ENCODE measurements around the gene C8B. TPM values are rescaled to one million over a fixed set of nuclear protein-coding genes. Genes with fewer than 3 reads are reported as not detected.

The C8B gene
- total RNA-seq, 1 donor from 2014 or later = not detected

- Histone ChIP-seq H3K4me1 (ENCODE audit: control insufficient read depth in 3 of 3, insufficient read depth in 3 of 3, low read length in 3 of 3) (no peaks in the 10 kb centered on the region), H3K36me3 (ENCODE audit: control insufficient read depth in 3 of 3, insufficient read depth in 3 of 3, low read length in 3 of 3) (no peaks in the 10 kb centered on the region), H3K9ac (ENCODE audit: low read depth in 1 of 3, low read length in 3 of 3) (no peak overlapping the region), H3K9me3 (ENCODE audit: control insufficient read depth in 3 of 3, low read length in 3 of 3) (no peaks in the 10 kb centered on the region), H3K27me3 (ENCODE audit: control insufficient read depth in 3 of 3, insufficient read depth in 3 of 3, low read length in 3 of 3) (no peaks in the 10 kb centered on the region), H3K4me3 (ENCODE audit: low read length in 3 of 3) (no peak overlapping the region), H3K27ac (ENCODE audit: low read depth, low read length) (no peak overlapping the region)
These were observed 68.4 kb downstream of the C8B start for GRCh38 chr1:56897150-56898004.

- Histone ChIP-seq H3K9ac (ENCODE audit: low read depth in 1 of 3, low read length in 3 of 3) (no peak overlapping the region), H3K4me1 (ENCODE audit: control insufficient read depth in 3 of 3, insufficient read depth in 3 of 3, low read length in 3 of 3) (no peaks in the 10 kb centered on the region), H3K4me3 (ENCODE audit: low read length in 3 of 3) (no peak overlapping the region), H3K9me3 (ENCODE audit: control insufficient read depth in 3 of 3, low read length in 3 of 3) (no peaks in the 10 kb centered on the region), H3K27ac (ENCODE audit: low read depth, low read length) (no peak overlapping the region), H3K27me3 (ENCODE audit: control insufficient read depth in 3 of 3, insufficient read depth in 3 of 3, low read length in 3 of 3) (no peaks in the 10 kb centered on the region), H3K36me3 (ENCODE audit: control insufficient read depth in 3 of 3, insufficient read depth in 3 of 3, low read length in 3 of 3) (no peaks in the 10 kb centered on the region)
These were observed 71.8 kb downstream of the C8B start for GRCh38 chr1:56894014-56894413.

- H3K27me3 ChIP-seq (ENCODE audit: control insufficient read depth in 3 of 3, insufficient read depth in 3 of 3, low read length in 3 of 3) = no peaks in the 10 kb centered on the region
- no peak overlapping the region for H3K4me3 ChIP-seq (ENCODE audit: low read length in 3 of 3)
- H3K9me3 ChIP-seq (ENCODE audit: control insufficient read depth in 3 of 3, low read length in 3 of 3) = no peaks in the 10 kb centered on the region
- H3K27ac ChIP-seq (ENCODE audit: low read depth, low read length) = no peak overlapping the region
- H3K36me3 ChIP-seq (ENCODE audit: control insufficient read depth in 3 of 3, insufficient read depth in 3 of 3, low read length in 3 of 3) = no peaks in the 10 kb centered on the region
- H3K9ac ChIP-seq (ENCODE audit: low read depth in 1 of 3, low read length in 3 of 3) = no peak overlapping the region
- H3K4me1 ChIP-seq (ENCODE audit: control insufficient read depth in 3 of 3, insufficient read depth in 3 of 3, low read length in 3 of 3) = no peaks in the 10 kb centered on the region
These were observed 75.6 kb downstream of the C8B start for GRCh38 chr1:56890229-56890628.

GRCh38 chr1:56881417-56881816 is 84.4 kb downstream of the C8B start:
- no peak overlapping the region for H3K9ac ChIP-seq (ENCODE audit: low read depth in 1 of 3, low read length in 3 of 3)
- H3K27ac ChIP-seq (ENCODE audit: low read depth, low read length) = no peak overlapping the region
- no peak overlapping the region for H3K4me3 ChIP-seq (ENCODE audit: low read length in 3 of 3)
- H3K36me3 ChIP-seq (ENCODE audit: control insufficient read depth in 3 of 3, insufficient read depth in 3 of 3, low read length in 3 of 3) = no peaks in the 10 kb centered on the region
- no peaks in the 10 kb centered on the region for H3K27me3 ChIP-seq (ENCODE audit: control insufficient read depth in 3 of 3, insufficient read depth in 3 of 3, low read length in 3 of 3)
- no peaks in the 10 kb centered on the region for H3K4me1 ChIP-seq (ENCODE audit: control insufficient read depth in 3 of 3, insufficient read depth in 3 of 3, low read length in 3 of 3)
- no peaks in the 10 kb centered on the region for H3K9me3 ChIP-seq (ENCODE audit: control insufficient read depth in 3 of 3, low read length in 3 of 3)

GRCh38 chr1:56880774-56881173 is 85.0 kb downstream of the C8B start:
- Histone ChIP-seq H3K9ac (ENCODE audit: low read depth in 1 of 3, low read length in 3 of 3) (no peak overlapping the region), H3K9me3 (ENCODE audit: control insufficient read depth in 3 of 3, low read length in 3 of 3) (no peaks in the 10 kb centered on the region), H3K27ac (ENCODE audit: low read depth, low read length) (no peak overlapping the region), H3K4me1 (ENCODE audit: control insufficient read depth in 3 of 3, insufficient read depth in 3 of 3, low read length in 3 of 3) (no peaks in the 10 kb centered on the region), H3K27me3 (ENCODE audit: control insufficient read depth in 3 of 3, insufficient read depth in 3 of 3, low read length in 3 of 3) (no peaks in the 10 kb centered on the region), H3K36me3 (ENCODE audit: control insufficient read depth in 3 of 3, insufficient read depth in 3 of 3, low read length in 3 of 3) (no peaks in the 10 kb centered on the region), H3K4me3 (ENCODE audit: low read length in 3 of 3) (no peak overlapping the region)

Other genes starting within 250 kb of the C8B start
- not detected for gene FYB2, start 146.6 kb downstream of the C8B start, total RNA-seq
- not detected for gene C8A, start 111.2 kb downstream of the C8B start, total RNA-seq